NCI-H2227 treated with DMSO at 0.1 percent for 48 hours (cell line): ENCODE measurements around the gene SMOC2.

Source experiments
- DNase-seq: peaks from one replicate; lab custom pipeline; 2025; lab: John Stamatoyannopoulos, UW

The SMOC2 gene

GRCh38 chr6:168625602-168626001, 184.6 kb downstream of the SMOC2 start:
- no peak for DNase-seq

- no peak for DNase-seq
Observed at GRCh38 chr6:168626046-168626602, 185.1 kb downstream of the SMOC2 start.

GRCh38 chr6:168627506-168628175, 186.7 kb downstream of the SMOC2 start:
- DNase-seq = no peak

GRCh38 chr6:168628176-168628553, 187.2 kb downstream of the SMOC2 start:
- no peak for DNase-seq

- no peak for DNase-seq
Observed at GRCh38 chr6:168628732-168629245, 187.8 kb downstream of the SMOC2 start.

- DNase-seq = no peak
Observed at GRCh38 chr6:168631564-168631963, 190.6 kb downstream of the SMOC2 start.

- DNase-seq = no peak
Observed at GRCh38 chr6:168632694-168633093, 191.7 kb downstream of the SMOC2 start.

GRCh38 chr6:168634541-168635328, 193.8 kb downstream of the SMOC2 start:
- no peak for DNase-seq

- no peak for DNase-seq
Observed at GRCh38 chr6:168636147-168637004, 195.4 kb downstream of the SMOC2 start.

GRCh38 chr6:168637834-168638233, 196.8 kb downstream of the SMOC2 start:
- DNase-seq = no peak

- DNase-seq = no peak
Observed at GRCh38 chr6:168638468-168639271, 197.7 kb downstream of the SMOC2 start.

- no peak for DNase-seq
Observed at GRCh38 chr6:168640181-168640580, 199.2 kb downstream of the SMOC2 start.

GRCh38 chr6:168640768-168641167, 199.8 kb downstream of the SMOC2 start:
- no peak for DNase-seq

GRCh38 chr6:168641446-168641845, 200.5 kb downstream of the SMOC2 start:
- DNase-seq = no peak

- DNase-seq = no peak
Observed at GRCh38 chr6:168643401-168643800, 202.4 kb downstream of the SMOC2 start.

- DNase-seq = no peak
Observed at GRCh38 chr6:168645326-168645725, 204.3 kb downstream of the SMOC2 start.

- no peak for DNase-seq
Observed at GRCh38 chr6:168647271-168647670, 206.3 kb downstream of the SMOC2 start.

GRCh38 chr6:168648240-168649125, 207.5 kb downstream of the SMOC2 start:
- DNase-seq = no peak

GRCh38 chr6:168649209-168649608, 208.2 kb downstream of the SMOC2 start:
- no peak for DNase-seq

- no peak for DNase-seq
Observed at GRCh38 chr6:168650671-168651111, 209.7 kb downstream of the SMOC2 start.
